Measurements from ENCODE around the gene GOLGA8S. TPM values are rescaled to one million over a fixed set of nuclear protein-coding genes. Genes with fewer than 3 reads are reported as not detected.
"Not testable (repeated sequence)": the region's sequence is repeated elsewhere in the genome, so short reads cannot be mapped to it uniquely, and the experiment has no call there.

The GOLGA8S gene
- total RNA-seq: 1 to 10 TPM in 1 of 2 donors, under 1 TPM in 1; 0.05 to 1.5 TPM

GRCh38 chr15:23354448-23354847, at the start of gene GOLGA8S:
GOLGA8S (plus strand) TSS chr15:23354748; CDS start chr15:23354810, 62 bp downstream.
- H3K4me3 ChIP-seq; H3K4me1 ChIP-seq (replicated peaks); H3K36me3 ChIP-seq; DNase-seq (ENCODE audit: low spot score); H3K9me3 ChIP-seq; H3K27me3 ChIP-seq (replicated peaks; ENCODE audit: insufficient read depth); H3K27ac ChIP-seq; intact Hi-C loops (cut with DNase I): not testable (repeated sequence)
- no CpG with 5 or more reads among the region's 8 CpGs for WGBS

GRCh38 chr15:23304805-23305204, 49.7 kb upstream of the GOLGA8S start:
- H3K9me3 ChIP-seq; DNase-seq (ENCODE audit: low spot score); H3K27me3 ChIP-seq (replicated peaks; ENCODE audit: insufficient read depth); H3K4me3 ChIP-seq; H3K4me1 ChIP-seq (replicated peaks); H3K36me3 ChIP-seq; H3K27ac ChIP-seq; intact Hi-C loops (cut with DNase I): not testable (repeated sequence)
- WGBS: 39% methylated on average over 4 of the region's 4 CpGs
- TF ChIP-seq POLR2AphosphoS5 (IDR thresholded peaks at IDR 0.05): peak; percentile 10

- H3K27ac ChIP-seq; H3K4me1 ChIP-seq (replicated peaks); H3K9me3 ChIP-seq; H3K36me3 ChIP-seq; H3K4me3 ChIP-seq; DNase-seq (ENCODE audit: low spot score); intact Hi-C loops (cut with DNase I); H3K27me3 ChIP-seq (replicated peaks; ENCODE audit: insufficient read depth): not testable (repeated sequence)
- WGBS: 93% methylated on average over 7 of the region's 7 CpGs
Observed at GRCh38 chr15:23305921-23306320, 48.6 kb upstream of the GOLGA8S start.

- H3K36me3 ChIP-seq; H3K9me3 ChIP-seq; H3K27me3 ChIP-seq (replicated peaks; ENCODE audit: insufficient read depth); H3K4me1 ChIP-seq (replicated peaks); H3K4me3 ChIP-seq; H3K27ac ChIP-seq; DNase-seq (ENCODE audit: low spot score); intact Hi-C loops (cut with DNase I): not testable (repeated sequence)
- WGBS: 92% methylated on average over 13 of the region's 13 CpGs
Observed at GRCh38 chr15:23311233-23311632, 43.3 kb upstream of the GOLGA8S start.

GRCh38 chr15:23334096-23334495, 20.5 kb upstream of the GOLGA8S start, which contains the start of gene GOLGA6L26:
GOLGA6L26 (minus strand) TSS chr15:23334196; CDS start chr15:23334135, 61 bp downstream.
- DNase-seq (ENCODE audit: low spot score); H3K27me3 ChIP-seq (replicated peaks; ENCODE audit: insufficient read depth); H3K4me1 ChIP-seq (replicated peaks); H3K4me3 ChIP-seq; intact Hi-C loops (cut with DNase I); H3K36me3 ChIP-seq; H3K27ac ChIP-seq; H3K9me3 ChIP-seq: not testable (repeated sequence)
- WGBS: no CpG with 5 or more reads among the region's 7 CpGs

- H3K27ac ChIP-seq; DNase-seq (ENCODE audit: low spot score); intact Hi-C loops (cut with DNase I); H3K27me3 ChIP-seq (replicated peaks; ENCODE audit: insufficient read depth); H3K36me3 ChIP-seq; H3K4me1 ChIP-seq (replicated peaks); H3K4me3 ChIP-seq; H3K9me3 ChIP-seq: not testable (repeated sequence)
- WGBS: 83% methylated on average over 2 of the region's 5 CpGs
Observed at GRCh38 chr15:23362622-23363021, 8.1 kb downstream of the GOLGA8S start.

GRCh38 chr15:23364261-23364660, 9.7 kb downstream of the GOLGA8S start:
- H3K9me3 ChIP-seq; H3K4me3 ChIP-seq; H3K4me1 ChIP-seq (replicated peaks); H3K27me3 ChIP-seq (replicated peaks; ENCODE audit: insufficient read depth); H3K27ac ChIP-seq; DNase-seq (ENCODE audit: low spot score); intact Hi-C loops (cut with DNase I); H3K36me3 ChIP-seq: not testable (repeated sequence)
- TF ChIP-seq CTCF (IDR thresholded peaks at IDR 0.05): peak in 1 of 4 experiments; percentile 6
- 53% methylated on average over 7 of the region's 9 CpGs for WGBS

- intact Hi-C loops (cut with DNase I): no loop called here
- Histone ChIP-seq H3K36me3 (no peaks in the 10 kb centered on the region), H3K27me3 (replicated peaks; ENCODE audit: insufficient read depth) (no peaks in the 10 kb centered on the region), H3K4me3 (no peak overlapping the region), H3K27ac (no peak overlapping the region), H3K4me1 (replicated peaks) (no peaks in the 10 kb centered on the region), H3K9me3 (no peaks in the 10 kb centered on the region)
- 46% methylated on average over 2 of the region's 2 CpGs for WGBS
- no peak for DNase-seq (ENCODE audit: low spot score)
- TF ChIP-seq POLR2A (IDR thresholded peaks at IDR 0.05) (no peak), POLR2AphosphoS5 (IDR thresholded peaks at IDR 0.05) (no peak), CTCF (IDR thresholded peaks at IDR 0.05) (no peak)
Observed at GRCh38 chr15:23370578-23370977, 16.0 kb downstream of the GOLGA8S start.

- H3K36me3 ChIP-seq; H3K4me1 ChIP-seq (replicated peaks); DNase-seq (ENCODE audit: low spot score); intact Hi-C loops (cut with DNase I); H3K4me3 ChIP-seq; H3K27me3 ChIP-seq (replicated peaks; ENCODE audit: insufficient read depth); H3K27ac ChIP-seq; H3K9me3 ChIP-seq: not testable (repeated sequence)
- whole genome bisulfite sequencing: 75% methylated on average over 4 of the region's 4 CpGs
Observed at GRCh38 chr15:23371134-23371533, 16.6 kb downstream of the GOLGA8S start.

- 72% methylated on average over 3 of the region's 3 CpGs for WGBS
- H3K27me3 ChIP-seq (replicated peaks; ENCODE audit: insufficient read depth); H3K9me3 ChIP-seq; H3K27ac ChIP-seq; H3K4me1 ChIP-seq (replicated peaks); H3K36me3 ChIP-seq; H3K4me3 ChIP-seq; intact Hi-C loops (cut with DNase I); DNase-seq (ENCODE audit: low spot score): not testable (repeated sequence)
Observed at GRCh38 chr15:23371868-23372267, 17.3 kb downstream of the GOLGA8S start.

Data from prostate gland (tissue), 2 donors.